Right lobe of liver (tissue), 4 donors: Measurements from ENCODE around the gene KIAA2012.

Experiments used
- CTCF ChIP-seq, 4 donors: fragments of 200-600 bp in 3 of 4; fragments of 450-650 bp in 1 of 4; IDR thresholded peaks; one replicate each; pipeline versions ENCODE4 v1.5.1 to v1.8.0; 2016 to 2022; ENCODE audit warnings: antibody characterized with exemption in 4 of 4, mild to moderate bottlenecking in 2 of 4
- POLR2A ChIP-seq: fragments of 450-650 bp; IDR thresholded peaks from one replicate; pipeline ENCODE4 v1.6.1; 2017; ENCODE audit warnings: antibody characterized with exemption, mild to moderate bottlenecking
- donor health status: DM: no; HTN: no; CAD: no.
- donor health status: DM: no; HTN: no; CAD: no.
- donor health status: DM: no; HTN: yes; CAD: no.

DNA sequence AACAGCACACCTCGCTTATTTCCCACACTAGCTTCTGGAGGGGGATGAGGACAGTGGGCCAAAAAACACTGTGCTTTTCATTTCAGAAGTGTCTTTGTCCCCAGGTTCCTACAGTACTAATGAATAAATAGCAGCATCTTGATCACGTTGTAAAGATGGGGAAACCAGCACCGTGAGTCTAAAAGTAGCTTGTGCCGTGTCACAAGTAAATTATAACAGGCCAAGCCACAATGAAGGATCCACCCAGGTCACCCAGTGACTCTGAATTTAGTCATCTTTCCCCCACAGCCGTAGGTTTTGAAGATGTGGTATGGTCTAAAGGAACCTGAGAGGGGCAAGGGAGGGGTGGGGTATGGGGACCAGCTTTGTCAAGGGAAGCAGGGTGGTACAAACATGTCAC lies 30.6 kb upstream of the KIAA2012 start:
- TF ChIP-seq POLR2A (no peak), CTCF (IDR thresholded peaks at IDR 0.05) (no peak)
